ENCODE measurements around the gene ADAMTS7.
"Not testable (repeated sequence)": the region's sequence is repeated elsewhere in the genome, so short reads cannot be mapped to it uniquely, and the experiment has no call there.

ADAMTS7 gene

GRCh38 chr15:78788016-78788660 lies 23.1 kb downstream of the ADAMTS7 start:
- TF ChIP-seq, protein P1, sequence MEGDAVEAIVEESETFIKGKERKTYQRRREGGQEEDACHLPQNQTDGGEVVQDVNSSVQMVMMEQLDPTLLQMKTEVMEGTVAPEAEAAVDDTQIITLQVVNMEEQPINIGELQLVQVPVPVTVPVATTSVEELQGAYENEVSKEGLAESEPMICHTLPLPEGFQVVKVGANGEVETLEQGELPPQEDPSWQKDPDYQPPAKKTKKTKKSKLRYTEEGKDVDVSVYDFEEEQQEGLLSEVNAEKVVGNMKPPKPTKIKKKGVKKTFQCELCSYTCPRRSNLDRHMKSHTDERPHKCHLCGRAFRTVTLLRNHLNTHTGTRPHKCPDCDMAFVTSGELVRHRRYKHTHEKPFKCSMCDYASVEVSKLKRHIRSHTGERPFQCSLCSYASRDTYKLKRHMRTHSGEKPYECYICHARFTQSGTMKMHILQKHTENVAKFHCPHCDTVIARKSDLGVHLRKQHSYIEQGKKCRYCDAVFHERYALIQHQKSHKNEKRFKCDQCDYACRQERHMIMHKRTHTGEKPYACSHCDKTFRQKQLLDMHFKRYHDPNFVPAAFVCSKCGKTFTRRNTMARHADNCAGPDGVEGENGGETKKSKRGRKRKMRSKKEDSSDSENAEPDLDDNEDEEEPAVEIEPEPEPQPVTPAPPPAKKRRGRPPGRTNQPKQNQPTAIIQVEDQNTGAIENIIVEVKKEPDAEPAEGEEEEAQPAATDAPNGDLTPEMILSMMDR (IDR thresholded peaks at IDR 0.05), result no peak
- no peak for TF ChIP-seq ZFX (IDR thresholded peaks at IDR 0.05; ENCODE audit: borderline replicate concordance)
- H3K27ac ChIP-seq, result no peak overlapping the region

DNA sequence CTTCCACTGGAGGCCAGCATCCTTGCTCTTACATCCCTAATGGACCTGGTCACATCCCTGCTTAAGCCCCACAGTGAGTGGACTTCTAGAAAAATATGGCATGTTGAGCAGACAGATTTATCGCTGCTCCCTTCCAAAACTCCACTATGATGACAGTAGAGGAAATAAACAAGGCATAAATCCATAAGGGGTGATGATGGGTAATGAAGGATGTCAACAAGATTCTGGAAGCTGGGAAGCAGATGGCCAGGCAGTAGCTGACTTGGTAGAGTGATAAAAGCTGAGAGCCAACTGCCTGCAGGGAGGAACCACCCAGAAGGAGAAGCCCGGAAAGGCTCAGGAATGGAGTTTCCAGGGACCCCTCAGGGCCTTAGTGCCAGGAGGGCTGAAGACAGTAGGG lies 28.9 kb downstream of the ADAMTS7 start:
- H3K27ac ChIP-seq, result not testable (repeated sequence)

DNA sequence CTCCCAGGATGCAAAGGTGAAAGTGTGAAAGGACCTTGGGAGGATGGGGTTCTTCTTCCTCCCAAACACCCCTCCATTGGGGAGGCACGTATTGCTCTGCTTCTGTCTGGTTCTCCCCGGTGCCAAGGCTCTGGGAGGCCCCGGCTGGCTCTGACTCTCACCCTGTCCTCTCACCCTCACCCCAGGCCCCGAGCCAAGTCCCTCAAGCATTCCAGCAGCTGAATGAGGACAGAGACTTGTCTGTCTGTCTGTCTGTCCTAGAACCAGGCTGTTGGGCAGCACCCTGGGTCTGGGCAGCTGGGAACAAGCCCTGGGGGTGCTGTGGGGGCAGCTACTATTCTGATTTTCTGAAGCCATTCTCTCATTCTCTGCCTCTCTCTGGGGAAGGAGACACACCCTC lies 29.9 kb downstream of the ADAMTS7 start:
- H3K27ac ChIP-seq, result not testable (repeated sequence)

GRCh38 chr15:78779975-78780374 lies 31.3 kb downstream of the ADAMTS7 start:
- H3K27ac ChIP-seq, result not testable (repeated sequence)

DNA sequence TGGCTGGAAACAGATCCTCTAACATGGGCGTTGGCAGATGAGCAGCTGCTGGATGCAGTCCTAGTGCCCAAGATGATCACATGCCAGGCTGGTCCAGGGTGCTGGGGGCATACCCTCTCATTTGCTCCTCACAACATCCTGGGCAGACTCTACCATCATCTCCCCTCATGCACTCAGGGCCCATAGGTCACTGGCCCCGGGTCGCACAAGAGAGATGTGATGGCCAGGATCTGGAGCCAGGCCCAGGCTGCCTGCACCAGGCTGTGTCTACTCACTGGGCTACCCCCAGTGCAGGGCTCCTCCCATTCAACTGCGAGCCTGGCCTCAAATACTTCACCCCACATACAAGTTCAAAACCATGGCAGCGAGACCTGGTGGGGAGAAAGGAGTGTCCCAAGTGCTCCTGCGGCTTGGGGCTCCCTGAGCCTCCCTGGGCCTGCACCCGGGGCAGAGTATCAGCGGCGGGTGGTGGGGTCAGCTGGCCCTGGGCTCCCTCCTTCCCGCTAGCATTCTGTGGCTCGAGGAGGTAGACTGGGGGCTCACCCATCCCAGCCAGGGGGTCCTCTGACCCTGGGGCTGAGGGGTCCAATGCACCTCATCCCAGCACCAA lies 32.0 kb downstream of the ADAMTS7 start:
- not testable (repeated sequence) for H3K27ac ChIP-seq

- H3K27ac ChIP-seq, result no peak overlapping the region
- TF ChIP-seq ZFX (IDR thresholded peaks at IDR 0.05; ENCODE audit: borderline replicate concordance), result no peak
- TF ChIP-seq, protein P1 (IDR thresholded peaks at IDR 0.05), result no peak
These were observed 32.8 kb downstream of the ADAMTS7 start for GRCh38 chr15:78778422-78778821.

DNA sequence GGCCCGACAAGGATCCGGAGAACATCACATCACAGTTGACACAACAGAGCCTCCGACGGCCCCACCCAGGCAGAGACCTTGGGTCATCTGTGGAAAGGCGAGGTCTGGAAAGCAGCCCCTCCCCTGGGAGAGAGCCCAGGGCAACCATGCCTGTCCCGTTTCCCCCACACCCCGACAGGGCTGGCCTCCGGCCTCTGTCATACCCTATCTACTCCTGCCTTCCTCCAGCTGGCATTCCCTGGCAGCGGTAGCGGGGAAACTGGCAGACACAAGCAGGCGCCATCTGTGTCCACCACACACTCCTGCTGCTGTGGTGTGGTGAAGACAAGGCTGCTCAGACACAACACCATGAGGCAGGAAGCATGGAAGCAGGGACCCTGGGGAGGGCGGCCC lies 33.3 kb downstream of the ADAMTS7 start:
- not testable (repeated sequence) for H3K27ac ChIP-seq

DNA sequence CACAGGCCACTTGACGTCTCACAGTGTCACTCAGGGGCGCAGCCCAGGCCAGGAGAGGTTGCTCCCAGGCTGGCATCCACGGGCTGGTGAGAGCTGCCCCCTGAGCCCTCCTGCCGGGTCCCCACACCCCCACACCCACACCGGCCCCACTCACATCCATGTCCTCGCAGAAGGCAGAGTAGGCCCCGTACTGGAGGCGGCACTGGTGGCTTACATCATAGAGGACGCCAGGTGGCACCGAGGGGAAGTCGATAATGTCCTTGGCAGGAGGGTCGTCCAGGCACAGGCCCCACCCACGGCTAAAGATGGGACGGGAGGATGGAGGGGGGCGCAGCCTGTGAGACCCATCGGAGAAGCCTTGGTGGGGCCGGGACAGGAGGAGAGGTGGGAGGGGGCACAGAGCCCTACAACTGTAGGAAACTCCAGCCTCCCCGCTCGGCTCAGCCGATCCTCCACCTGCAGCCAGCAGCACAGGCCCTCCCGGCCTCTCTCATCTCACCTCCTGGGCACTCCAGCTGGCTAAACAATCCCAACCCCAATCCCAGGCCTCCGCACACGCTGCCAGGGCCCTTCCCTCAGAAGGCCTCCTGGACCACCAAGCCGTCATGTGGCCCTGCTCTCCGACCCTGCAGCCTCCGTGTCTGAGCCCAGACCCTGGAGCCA lies 33.8 kb downstream of the ADAMTS7 start:
- H3K27ac ChIP-seq, result not testable (repeated sequence)

DNA sequence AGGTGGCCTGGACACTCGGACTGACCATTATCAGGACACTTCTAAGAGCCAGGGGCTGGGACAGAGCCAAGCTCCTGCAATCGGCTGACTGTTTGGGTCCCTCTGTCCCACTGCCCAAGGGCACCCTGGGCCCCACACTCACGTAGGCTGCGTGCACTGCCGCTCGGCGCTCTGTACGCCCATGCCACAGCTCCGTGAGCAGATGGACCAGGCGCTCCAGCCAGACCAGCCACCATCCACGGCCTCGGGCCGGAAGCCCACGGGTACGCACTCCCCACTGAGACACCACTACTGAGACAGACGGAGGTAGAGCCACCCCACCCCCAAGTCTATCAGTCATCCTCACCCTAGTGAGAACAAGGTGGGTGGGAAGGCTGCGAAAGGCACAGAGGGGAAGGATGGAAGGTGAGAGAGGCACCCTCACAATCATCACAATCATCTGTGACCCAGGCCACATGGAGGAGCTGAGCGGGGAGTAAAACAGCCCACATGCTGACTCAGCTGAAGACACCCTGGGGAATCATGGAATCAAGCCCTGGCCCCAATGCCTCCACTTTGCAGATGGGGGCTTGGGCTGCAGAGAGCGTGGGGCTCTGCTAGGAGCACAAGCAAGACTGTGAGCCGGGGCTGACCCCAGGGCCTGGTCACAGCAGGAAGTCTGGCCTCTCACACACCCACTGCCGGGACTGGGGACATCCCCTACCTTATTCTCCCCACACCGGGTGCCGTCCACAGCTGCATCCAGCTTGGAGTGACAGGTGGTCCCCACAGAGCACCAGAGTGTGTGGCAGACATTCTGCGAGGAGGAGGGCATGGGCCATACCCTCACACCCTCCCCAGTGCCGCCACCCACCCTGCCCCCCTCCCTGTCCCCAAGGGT lies 35.0 kb downstream of the ADAMTS7 start:
- H3K27ac ChIP-seq, result not testable (repeated sequence)

DNA sequence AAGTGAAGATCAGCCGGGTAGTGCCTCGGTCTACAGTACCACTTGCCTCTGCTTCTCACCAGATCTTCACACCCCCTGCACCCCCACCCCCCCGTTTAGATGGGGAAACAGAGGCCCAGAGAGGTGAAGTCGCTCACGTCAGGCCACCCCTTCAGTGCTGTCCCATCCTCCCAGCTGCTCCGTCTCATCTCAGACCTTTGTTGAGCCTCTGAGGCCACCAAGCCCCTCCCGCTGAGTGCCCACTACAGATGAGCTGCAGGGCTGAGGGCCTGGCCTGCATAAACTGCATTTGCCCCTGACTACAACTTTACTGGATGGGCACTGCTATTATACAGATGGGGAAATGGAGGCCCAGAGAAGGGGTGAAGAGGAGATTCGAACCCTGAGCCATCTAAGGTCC lies 35.8 kb downstream of the ADAMTS7 start:
- no peak overlapping the region for H3K27ac ChIP-seq
- TF ChIP-seq, protein P1 (IDR thresholded peaks at IDR 0.05), result no peak
- no peak for TF ChIP-seq ZFX (IDR thresholded peaks at IDR 0.05; ENCODE audit: borderline replicate concordance)

GRCh38 chr15:78774451-78774990 lies 36.7 kb downstream of the ADAMTS7 start:
- not testable (repeated sequence) for H3K27ac ChIP-seq

DNA sequence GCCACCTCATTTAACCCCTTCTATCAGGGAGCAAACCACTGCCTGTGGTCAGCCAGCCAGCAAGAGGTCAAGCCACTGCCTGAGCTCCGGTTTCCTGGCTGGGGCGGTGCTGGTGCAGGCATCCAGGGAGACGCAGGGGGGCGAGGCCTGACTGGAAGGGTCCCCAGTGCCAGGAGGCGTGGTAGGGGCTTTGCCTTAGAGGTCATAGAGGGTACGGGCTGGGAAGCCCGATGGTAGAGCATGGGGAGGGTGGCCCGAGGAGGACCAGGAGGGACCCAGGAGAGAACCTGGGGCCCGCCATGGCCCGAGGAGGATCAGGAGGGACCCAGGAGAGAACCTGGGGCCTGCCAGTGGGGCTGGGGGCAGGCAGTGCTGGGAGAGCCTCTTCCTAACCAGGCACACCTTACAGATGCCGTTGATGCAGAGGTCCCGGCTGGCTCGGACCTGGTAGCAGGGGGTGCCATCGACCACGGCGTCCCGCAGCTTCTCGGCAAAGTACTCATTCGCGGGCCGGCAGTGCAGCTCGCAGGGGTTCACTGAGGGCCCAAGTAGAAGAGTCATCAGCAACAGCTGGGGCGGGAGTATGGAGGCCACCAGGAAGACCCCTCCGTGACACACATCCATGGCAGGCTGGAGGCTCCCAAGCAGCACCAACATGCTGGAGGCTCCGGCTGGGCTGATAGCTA lies 37.4 kb downstream of the ADAMTS7 start:
- not testable (repeated sequence) for H3K27ac ChIP-seq

Data from 22Rv1 (cell line).